ENCODE measurements around the gene RPS6KA2. TPM values are rescaled to one million over a fixed set of nuclear protein-coding genes. Genes with fewer than 3 reads are reported as not detected.

RPS6KA2 gene
- polyA plus RNA-seq, 1 donor (not counting 4 experiments of a cell fraction or from before 2014, with no cell fraction given) = 8.2 TPM

DNA sequence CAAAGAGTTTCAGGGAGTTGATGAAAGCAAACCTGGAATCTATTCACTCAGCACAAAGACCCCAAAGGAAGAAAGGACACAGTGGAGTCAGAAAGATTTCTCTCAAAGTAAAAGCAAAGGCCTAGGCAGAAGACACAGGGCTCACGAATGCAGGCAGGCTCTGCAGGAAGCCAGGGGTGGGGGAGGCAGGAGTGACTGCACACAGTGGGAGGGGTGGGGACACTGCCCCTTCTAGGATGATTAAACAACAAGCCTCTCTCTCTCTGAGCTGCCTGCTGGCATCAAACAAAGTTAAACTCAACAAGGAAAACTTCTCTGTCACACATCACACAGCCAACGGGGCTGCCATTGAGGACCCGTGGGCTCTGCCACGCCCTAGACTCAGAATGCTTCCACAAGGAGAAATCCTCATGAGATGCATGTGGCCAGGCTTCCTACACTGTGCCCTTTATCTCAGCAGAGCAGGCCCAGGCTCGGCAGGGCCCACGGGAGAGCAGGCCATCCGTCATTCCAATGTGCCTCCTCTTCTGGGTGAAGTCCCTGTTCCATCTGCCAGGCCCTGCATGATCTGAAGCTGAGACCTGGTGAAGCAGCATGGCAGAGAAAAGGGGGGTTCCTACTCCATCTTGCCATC lies 110.7 kb downstream of the RPS6KA2 start:
- Histone ChIP-seq H3K27me3 (ENCODE audit: control insufficient read depth, extremely low read depth, insufficient read depth, low read length) (no peaks in the 10 kb centered on the region), H3K79me2 (ENCODE audit: control insufficient read depth, insufficient read depth, low read length) (no peaks in the 10 kb centered on the region), H4K20me1 (ENCODE audit: control insufficient read depth, extremely low read depth, insufficient read depth, low read length) (no peaks in the 10 kb centered on the region), H3K4me1 (ENCODE audit: control insufficient read depth, extremely low read depth, insufficient read depth, low read length) (peaks cover 8% of the 10 kb centered on the region), H3K9ac (ENCODE audit: control insufficient read depth, extremely low read depth, insufficient read depth, low read length) (no peak overlapping the region), H2AFZ (ENCODE audit: control insufficient read depth, low read length) (no peak overlapping the region), H3K4me2 (ENCODE audit: control insufficient read depth, extremely low read depth, insufficient read depth, low read depth, low read length) (no peak overlapping the region), H3K9me1 (ENCODE audit: control insufficient read depth, extremely low read depth, insufficient read depth, low read length) (no peaks in the 10 kb centered on the region), H3K36me3 (ENCODE audit: control insufficient read depth in 2 of 2, extremely low read depth in 1 of 2, insufficient read depth in 2 of 2, low read length in 2 of 2) (no peaks in the 10 kb centered on the region), H3K27ac (ENCODE audit: control insufficient read depth, insufficient read depth, low read length) (no peak overlapping the region), H3K4me3 (ENCODE audit: control insufficient read depth in 2 of 3, extremely low read depth in 1 of 3, insufficient read depth in 2 of 3, low read depth in 1 of 3, low read length in 3 of 3) (no peak overlapping the region), H3K9me3 (ENCODE audit: control insufficient read depth, low read depth, low read length) (no peaks in the 10 kb centered on the region)
- dilution Hi-C loops (cut with MboI; ENCODE audit: extremely low pct_ligation_motif_present, low sequenced_read_pairs) = no loop called here
- DNase-seq (ENCODE audit: low read depth, low spot score) = no peak
- TF ChIP-seq, protein P1, sequence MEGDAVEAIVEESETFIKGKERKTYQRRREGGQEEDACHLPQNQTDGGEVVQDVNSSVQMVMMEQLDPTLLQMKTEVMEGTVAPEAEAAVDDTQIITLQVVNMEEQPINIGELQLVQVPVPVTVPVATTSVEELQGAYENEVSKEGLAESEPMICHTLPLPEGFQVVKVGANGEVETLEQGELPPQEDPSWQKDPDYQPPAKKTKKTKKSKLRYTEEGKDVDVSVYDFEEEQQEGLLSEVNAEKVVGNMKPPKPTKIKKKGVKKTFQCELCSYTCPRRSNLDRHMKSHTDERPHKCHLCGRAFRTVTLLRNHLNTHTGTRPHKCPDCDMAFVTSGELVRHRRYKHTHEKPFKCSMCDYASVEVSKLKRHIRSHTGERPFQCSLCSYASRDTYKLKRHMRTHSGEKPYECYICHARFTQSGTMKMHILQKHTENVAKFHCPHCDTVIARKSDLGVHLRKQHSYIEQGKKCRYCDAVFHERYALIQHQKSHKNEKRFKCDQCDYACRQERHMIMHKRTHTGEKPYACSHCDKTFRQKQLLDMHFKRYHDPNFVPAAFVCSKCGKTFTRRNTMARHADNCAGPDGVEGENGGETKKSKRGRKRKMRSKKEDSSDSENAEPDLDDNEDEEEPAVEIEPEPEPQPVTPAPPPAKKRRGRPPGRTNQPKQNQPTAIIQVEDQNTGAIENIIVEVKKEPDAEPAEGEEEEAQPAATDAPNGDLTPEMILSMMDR (optimal IDR thresholded peaks at IDR 0.05 in 1 of 3, IDR thresholded peaks at IDR 0.05 in 1 of 3, conservative IDR thresholded peaks at IDR 0.05 in 1 of 3; ENCODE audit: extremely low read depth in 1 of 3, insufficient read depth in 2 of 3, low read length in 3 of 3) = no peak
- TF ChIP-seq EZH2 (IDR thresholded peaks at IDR 0.05; ENCODE audit: low read length) = no peak
- FAIRE-seq = no peak

DNA sequence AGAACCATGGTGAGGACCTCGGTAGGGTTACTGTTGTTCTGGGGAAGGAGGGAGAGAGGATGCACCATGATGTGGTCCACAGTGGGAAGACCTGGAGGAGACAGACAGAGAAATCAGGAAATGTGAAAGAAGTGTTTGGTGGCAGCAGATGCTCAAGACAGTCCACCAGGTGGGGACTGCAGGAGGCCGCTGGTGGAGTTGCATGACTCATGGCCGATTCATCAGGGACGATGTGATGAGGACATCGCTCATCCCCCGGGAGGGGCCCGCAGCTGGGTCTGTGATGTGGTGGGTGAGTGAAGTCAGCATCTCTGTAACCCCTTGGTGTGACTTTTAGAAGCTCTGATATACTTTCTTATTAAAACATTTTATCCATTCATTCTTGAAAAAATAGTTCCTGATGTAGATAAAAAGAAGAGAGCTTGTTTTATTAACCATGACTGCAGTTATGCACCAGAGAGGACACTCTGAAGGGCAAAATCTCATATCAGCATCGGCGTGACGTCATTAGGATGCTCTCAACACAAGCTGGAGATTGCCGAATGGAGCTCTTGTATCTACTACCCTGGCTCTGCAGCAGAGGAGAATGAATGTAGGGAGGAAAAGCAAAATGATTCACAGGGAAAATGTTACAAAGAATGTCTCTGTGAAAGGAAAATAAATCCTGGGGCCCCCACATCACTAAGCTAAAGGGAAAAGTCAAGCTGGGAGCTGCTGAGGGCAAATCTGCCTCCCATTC lies 111.8 kb downstream of the RPS6KA2 start:
- Histone ChIP-seq H4K20me1 (ENCODE audit: control insufficient read depth, extremely low read depth, insufficient read depth, low read length) (no peaks in the 10 kb centered on the region), H3K4me3 (ENCODE audit: control insufficient read depth in 2 of 3, extremely low read depth in 1 of 3, insufficient read depth in 2 of 3, low read depth in 1 of 3, low read length in 3 of 3) (no peak overlapping the region), H3K9me3 (ENCODE audit: control insufficient read depth, low read depth, low read length) (no peaks in the 10 kb centered on the region), H3K9ac (ENCODE audit: control insufficient read depth, extremely low read depth, insufficient read depth, low read length) (no peak overlapping the region), H3K36me3 (ENCODE audit: control insufficient read depth in 2 of 2, extremely low read depth in 1 of 2, insufficient read depth in 2 of 2, low read length in 2 of 2) (no peaks in the 10 kb centered on the region), H3K4me1 (ENCODE audit: control insufficient read depth, extremely low read depth, insufficient read depth, low read length) (peaks cover 8% of the 10 kb centered on the region), H3K79me2 (ENCODE audit: control insufficient read depth, insufficient read depth, low read length) (no peaks in the 10 kb centered on the region), H2AFZ (ENCODE audit: control insufficient read depth, low read length) (no peak overlapping the region), H3K4me2 (ENCODE audit: control insufficient read depth, extremely low read depth, insufficient read depth, low read depth, low read length) (no peak overlapping the region), H3K9me1 (ENCODE audit: control insufficient read depth, extremely low read depth, insufficient read depth, low read length) (no peaks in the 10 kb centered on the region), H3K27ac (ENCODE audit: control insufficient read depth, insufficient read depth, low read length) (no peak overlapping the region), H3K27me3 (ENCODE audit: control insufficient read depth, extremely low read depth, insufficient read depth, low read length) (no peaks in the 10 kb centered on the region)
- dilution Hi-C loops (cut with MboI; ENCODE audit: extremely low pct_ligation_motif_present, low sequenced_read_pairs) = no loop called here
- DNase-seq (ENCODE audit: low read depth, low spot score) (peak; percentile 56), FAIRE-seq (peak; percentile 85)
- no peak for TF ChIP-seq EZH2 (IDR thresholded peaks at IDR 0.05; ENCODE audit: low read length)
- TF ChIP-seq, protein P1 (optimal IDR thresholded peaks at IDR 0.05 in 1 of 3, IDR thresholded peaks at IDR 0.05 in 1 of 3, conservative IDR thresholded peaks at IDR 0.05 in 1 of 3; ENCODE audit: extremely low read depth in 1 of 3, insufficient read depth in 2 of 3, low read length in 3 of 3) = peak; percentile 61 to 71 (median 68)
